PC-9 (cell line): ENCODE data around the gene PKNOX1. TPM values are rescaled to one million over a fixed set of nuclear protein-coding genes. Genes with fewer than 3 reads are reported as not detected.
"Not testable (repeated sequence)": the region's sequence is repeated elsewhere in the genome, so short reads cannot be mapped to it uniquely, and the experiment has no call there.

Source experiments
- BruUV-seq: library from RNA; stranded (reverse); fragments of 400-500 nt; replicated peaks from 2 replicates; lab custom pipeline; 2021; lab: Mats Ljungman, UMichigan
- CTCF ChIA-PET: fragments of 300-600 bp; sonication (Branson Sonifier 250); formaldehyde crosslinking; loops from one replicate; lab custom pipeline; 2022; ENCODE audit warnings: antibody characterized with exemption; lab: Charles Lee
- POLR2A ChIA-PET: fragments of 300-600 bp; sonication (Branson Sonifier 250); formaldehyde crosslinking; loops from one replicate; lab custom pipeline; 2022; ENCODE audit warnings: antibody characterized with exemption; ENCODE audit not compliant: unreplicated experiment; lab: Charles Lee
- DNase-seq, 2 experiments: peaks; one replicate each; pipeline versions ENCODE4 v3.0.0 to v3.0.0-alpha.2; 2015 to 2022; ENCODE audit warnings: mixed read lengths in 1 of 2
- H2AFZ ChIP-seq: fragments of 200-600 bp; sonication (generic); 2 replicates; pipeline ENCODE4 v1.8.1; 2017; ENCODE audit warnings: antibody characterized with exemption
- H3F3A ChIP-seq: fragments of 200-600 bp; sonication (generic); 2 replicates; pipeline ENCODE4 v1.8.1; 2017; ENCODE audit warnings: antibody characterized with exemption, mild to moderate bottlenecking, low read depth; ENCODE audit not compliant: insufficient read depth
- H3K27ac ChIP-seq: fragments of 200-600 bp; sonication (generic); 2 replicates; pipeline ENCODE4 v1.6.1; 2016; ENCODE audit warnings: mixed run types
- H3K27me3 ChIP-seq: fragments of 200-600 bp; sonication (generic); 2 replicates; pipeline ENCODE4 v1.6.1; 2016; ENCODE audit warnings: low read depth, mixed run types; ENCODE audit not compliant: insufficient read depth
- H3K36me3 ChIP-seq: fragments of 200-600 bp; sonication (generic); 2 replicates; pipeline ENCODE4 v1.6.1; 2016; ENCODE audit warnings: low read depth, mixed run types
- H3K4me1 ChIP-seq: fragments of 200-600 bp; sonication (generic); replicated peaks from 2 replicates; pipeline ENCODE4 v1.6.1; 2016; ENCODE audit warnings: mixed run types; ENCODE audit not compliant: insufficient read depth
- H3K4me2 ChIP-seq: fragments of 200-600 bp; sonication (generic); 2 replicates; pipeline ENCODE4 v1.6.1; 2017; ENCODE audit warnings: mixed run types
- H3K4me3 ChIP-seq: fragments of 200-600 bp; sonication (generic); 2 replicates; pipeline ENCODE4 v1.6.1; 2016; ENCODE audit warnings: mixed run types
- H3K79me2 ChIP-seq: fragments of 200-600 bp; sonication (generic); 2 replicates; pipeline ENCODE4 v1.6.1; 2017; ENCODE audit warnings: low read depth, mixed run types
- H3K9me2 ChIP-seq: fragments of 200-600 bp; sonication (generic); 2 replicates; pipeline ENCODE4 v1.8.1; 2017; ENCODE audit warnings: mild to moderate bottlenecking; ENCODE audit not compliant: insufficient read depth
- H3K9me3 ChIP-seq: fragments of 200-600 bp; sonication (generic); 2 replicates; pipeline ENCODE4 v1.8.1; 2016; ENCODE audit warnings: low read depth; ENCODE audit not compliant: insufficient read depth
- H4K20me1 ChIP-seq: fragments of 200-600 bp; sonication (generic); 2 replicates; pipeline ENCODE4 v1.8.1; 2017; ENCODE audit not compliant: insufficient read depth
- intact Hi-C: fragments of 100-400 bp; cut with micrococcal nuclease; formaldehyde crosslinking; loops from one replicate; pipeline ENCODE4 v1.10.0; 2022; ENCODE audit not compliant: unreplicated experiment
- total RNA-seq: library from RNA; stranded (reverse); gene quantifications from 2 replicates; pipeline ENCODE4 v1.2.3, GENCODE V29; 2021

The PKNOX1 gene
- total RNA-seq, 1 experiment from 2014 or later, result 17.1 TPM

DNA sequence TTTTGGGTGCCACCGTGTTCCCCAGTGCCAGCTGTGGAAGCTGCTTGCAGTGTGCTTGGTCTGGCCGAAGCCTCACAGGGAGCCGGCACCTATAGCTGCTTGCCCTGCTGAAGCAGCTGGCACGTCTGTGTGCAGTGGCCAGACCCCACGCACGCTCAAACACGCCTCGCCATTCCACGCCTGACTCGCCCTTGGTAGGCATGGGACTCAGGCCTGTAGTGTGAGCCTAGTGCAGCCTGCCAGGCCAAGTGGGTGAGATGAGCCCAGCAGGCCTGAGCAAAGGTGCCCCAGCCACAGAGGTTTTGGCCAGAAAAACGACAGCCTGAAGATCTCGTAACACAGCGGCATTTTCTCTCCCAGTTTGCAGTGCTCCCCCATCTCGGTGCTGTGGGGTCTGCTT, 68.9 kb downstream of the PKNOX1 start:
- H3K4me3 ChIP-seq, H3K9me2 ChIP-seq, H3K9me3 ChIP-seq, H3K79me2 ChIP-seq, H3K4me1 ChIP-seq, H3F3A ChIP-seq, H3K36me3 ChIP-seq, BruUV-seq, POLR2A ChIA-PET, H3K27me3 ChIP-seq, intact Hi-C loops, H4K20me1 ChIP-seq, DNase-seq, H3K4me2 ChIP-seq, CTCF ChIA-PET, H2AFZ ChIP-seq, H3K27ac ChIP-seq: not testable (repeated sequence)

DNA sequence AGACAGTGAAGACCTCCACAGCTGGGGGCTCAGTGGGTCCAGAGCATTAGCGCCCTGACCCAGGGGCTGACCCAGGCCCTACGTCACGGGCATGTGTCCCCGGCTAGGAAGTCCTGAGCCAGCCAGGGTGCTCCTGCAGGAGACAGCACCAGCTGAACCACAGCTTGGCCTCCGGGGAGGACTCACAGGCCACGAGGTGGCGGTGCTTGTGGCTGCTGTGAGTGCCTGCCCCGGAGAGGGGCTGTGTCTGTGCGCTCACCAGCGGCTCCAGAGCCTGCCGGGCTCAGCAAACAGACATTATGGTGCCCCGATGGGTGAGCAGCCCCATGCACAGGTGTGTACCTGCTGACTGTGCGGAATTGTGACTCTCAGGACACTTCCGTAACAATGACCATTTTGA, 70.2 kb downstream of the PKNOX1 start:
- H3K36me3 ChIP-seq, H4K20me1 ChIP-seq, CTCF ChIA-PET, BruUV-seq, DNase-seq, POLR2A ChIA-PET, H3K79me2 ChIP-seq, H2AFZ ChIP-seq, H3K4me2 ChIP-seq, H3F3A ChIP-seq, H3K9me2 ChIP-seq, H3K4me3 ChIP-seq, H3K27ac ChIP-seq, intact Hi-C loops, H3K9me3 ChIP-seq, H3K4me1 ChIP-seq, H3K27me3 ChIP-seq: not testable (repeated sequence)

DNA sequence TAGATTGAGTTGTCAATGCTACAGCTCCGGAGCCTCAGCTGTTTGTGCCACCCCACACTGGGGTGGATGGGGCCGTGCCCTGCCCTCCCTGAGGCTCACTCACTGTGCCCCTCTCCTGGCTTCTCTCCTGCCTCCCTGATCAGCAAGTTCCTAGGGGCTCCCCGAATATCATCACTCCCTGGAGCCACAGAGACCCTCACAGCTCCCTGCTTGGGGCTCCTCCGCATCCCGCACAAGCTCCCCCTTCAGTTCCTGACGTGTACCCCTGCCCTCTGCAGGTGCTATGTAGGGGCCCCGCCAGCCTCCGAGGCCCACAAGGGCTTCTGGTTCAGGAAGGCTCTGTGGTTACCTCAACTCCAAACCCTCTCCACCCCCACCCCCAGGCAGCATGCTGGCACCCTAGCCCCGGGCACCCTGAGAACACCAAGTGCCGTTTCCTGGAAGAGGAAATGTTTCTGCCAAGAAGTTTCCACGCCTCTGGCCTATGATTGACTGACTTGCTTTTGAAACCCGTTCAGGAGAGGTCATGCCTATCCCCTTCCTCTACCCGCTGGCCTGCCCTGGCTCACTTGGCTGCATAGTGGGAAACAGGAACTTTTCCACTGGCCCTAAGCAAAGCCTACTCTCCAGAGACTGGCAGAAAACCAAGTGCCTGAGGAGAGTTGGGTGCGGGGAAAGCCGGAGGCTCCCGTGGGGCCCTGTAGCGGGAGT, 71.0 kb downstream of the PKNOX1 start:
- not testable (repeated sequence) for BruUV-seq, H3K4me2 ChIP-seq

DNA sequence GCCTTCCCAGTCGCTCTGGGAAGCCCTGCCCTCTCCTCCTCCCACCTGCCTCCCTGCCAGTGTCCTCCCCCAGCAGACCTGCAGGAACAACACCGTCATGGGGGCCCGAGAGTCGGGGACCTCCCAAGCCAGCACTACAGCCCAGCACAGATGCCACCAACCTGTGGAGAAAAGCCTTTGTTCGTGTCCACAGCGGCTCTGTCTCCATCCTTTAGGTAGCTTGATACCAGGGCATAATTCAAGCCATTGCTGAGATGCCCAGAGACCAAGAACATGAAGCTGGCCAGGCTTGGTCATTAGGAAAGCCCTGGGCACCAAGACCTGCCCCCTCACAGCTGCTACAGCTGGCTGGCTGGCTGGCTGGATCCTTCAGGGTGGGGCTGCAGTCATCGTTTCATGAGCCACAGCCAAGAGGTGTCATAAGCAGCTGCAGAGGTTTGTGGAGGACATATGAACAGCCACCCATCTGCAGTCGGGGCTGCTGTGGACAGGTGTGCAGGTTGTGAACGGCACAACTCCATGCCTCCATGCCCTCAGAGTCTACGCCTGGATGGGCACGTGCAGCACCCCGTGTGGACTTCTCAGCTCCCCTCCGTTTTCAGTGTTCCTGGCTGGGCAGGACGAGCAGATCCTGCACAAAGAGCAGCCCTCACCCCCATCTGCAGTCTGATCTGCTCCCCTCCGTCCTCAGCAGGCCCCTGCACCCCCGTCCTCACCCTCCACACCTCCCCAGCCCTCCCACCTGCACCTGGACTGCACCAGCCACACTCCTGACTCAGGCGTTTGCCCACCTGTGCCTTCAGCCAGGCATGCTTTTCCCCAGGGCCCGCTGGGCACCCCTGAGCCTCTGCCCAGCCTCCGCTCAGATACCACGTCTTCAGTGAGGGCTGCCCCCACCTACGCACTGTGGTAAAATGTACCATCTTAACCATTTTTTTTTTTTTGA, 71.8 kb downstream of the PKNOX1 start:
- H3K27me3 ChIP-seq, H3K36me3 ChIP-seq, H3K9me3 ChIP-seq, H3K27ac ChIP-seq, H3K4me2 ChIP-seq, H3K4me3 ChIP-seq, H3K79me2 ChIP-seq, intact Hi-C loops, POLR2A ChIA-PET, BruUV-seq, H3K9me2 ChIP-seq, H3F3A ChIP-seq, H3K4me1 ChIP-seq, CTCF ChIA-PET, H4K20me1 ChIP-seq, H2AFZ ChIP-seq: not testable (repeated sequence)
- peak in 1 of 2 experiments; percentile 8 for DNase-seq

More for the DNA sequence above, 71.0 kb downstream of the PKNOX1 start:
- DNase-seq, H3F3A ChIP-seq, POLR2A ChIA-PET, H3K27ac ChIP-seq, H3K9me2 ChIP-seq, H3K4me1 ChIP-seq, H3K27me3 ChIP-seq, H3K79me2 ChIP-seq, H4K20me1 ChIP-seq, H3K4me3 ChIP-seq, H3K9me3 ChIP-seq, H3K36me3 ChIP-seq, H2AFZ ChIP-seq, intact Hi-C loops, CTCF ChIA-PET: not testable (repeated sequence)

DNA sequence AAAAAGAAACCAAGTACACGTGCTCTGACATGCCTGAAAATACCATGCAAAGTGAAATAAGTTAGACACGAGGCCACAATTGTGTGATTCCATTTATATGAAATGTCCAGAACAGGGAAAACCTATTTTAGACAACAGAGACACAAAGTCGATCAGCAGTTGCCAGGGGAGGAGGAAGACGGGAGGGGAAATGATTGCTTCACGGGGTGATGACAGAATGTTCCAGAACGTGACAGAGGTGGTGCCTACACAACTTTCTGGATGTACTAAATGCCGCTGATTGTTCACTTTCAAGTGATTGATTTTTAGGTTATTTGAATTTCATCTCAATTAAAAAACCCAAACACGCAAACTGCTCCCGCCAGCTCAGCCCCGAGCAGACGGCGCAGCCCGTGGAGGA, 78.8 kb downstream of the PKNOX1 start:
- DNase-seq, H2AFZ ChIP-seq, H3K36me3 ChIP-seq, H3K79me2 ChIP-seq, H3K27me3 ChIP-seq, intact Hi-C loops, H4K20me1 ChIP-seq, H3K4me3 ChIP-seq, CTCF ChIA-PET, H3K9me2 ChIP-seq, BruUV-seq, H3K27ac ChIP-seq, H3F3A ChIP-seq, H3K9me3 ChIP-seq, POLR2A ChIA-PET, H3K4me2 ChIP-seq, H3K4me1 ChIP-seq: not testable (repeated sequence)

DNA sequence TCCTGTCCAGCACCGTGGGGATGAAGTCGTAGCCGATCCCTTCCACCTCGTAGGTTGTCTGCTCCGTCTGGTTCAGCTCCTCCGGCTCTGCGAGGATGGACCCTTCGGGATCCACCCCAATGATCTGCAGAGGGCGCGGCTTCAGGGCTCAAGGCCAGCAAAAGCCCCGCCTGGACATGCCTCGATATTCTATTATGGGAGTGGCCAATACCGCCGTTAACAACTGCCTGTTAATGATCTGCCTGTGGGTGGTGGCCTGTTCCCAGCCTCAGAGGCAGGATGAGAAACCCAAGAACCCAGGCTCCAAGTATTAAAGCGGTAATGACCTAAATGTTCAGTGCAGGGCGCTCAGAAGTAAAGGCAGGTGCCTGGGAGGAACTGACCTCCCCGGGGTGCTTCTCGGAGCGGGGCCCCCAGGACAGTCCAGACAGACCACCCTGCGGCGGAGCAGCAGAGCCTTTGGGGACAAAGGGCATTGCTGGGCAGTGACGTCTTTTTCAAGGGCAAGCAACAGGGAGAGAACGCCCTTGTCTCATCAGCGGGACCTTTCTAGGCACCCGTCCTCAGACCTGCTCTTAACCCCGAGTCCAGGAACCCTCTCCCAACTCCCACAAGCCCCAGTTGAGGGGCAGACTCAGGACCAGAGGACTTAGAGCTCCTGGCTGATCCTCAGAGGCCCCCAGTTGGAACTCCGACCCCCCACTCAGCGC, 88.7 kb downstream of the PKNOX1 start:
- H3K27me3 ChIP-seq, intact Hi-C loops, H2AFZ ChIP-seq, H3F3A ChIP-seq, H3K4me2 ChIP-seq, BruUV-seq, H3K79me2 ChIP-seq, DNase-seq, H4K20me1 ChIP-seq, H3K27ac ChIP-seq, H3K9me3 ChIP-seq, H3K4me3 ChIP-seq, POLR2A ChIA-PET, CTCF ChIA-PET, H3K36me3 ChIP-seq, H3K9me2 ChIP-seq, H3K4me1 ChIP-seq: not testable (repeated sequence)
